COR-L47 (cell line): Measurements from ENCODE around the gene MTOR.
A peak's percentile ranks its signal among the peaks of the same experiment; 100 is the strongest.

ENCODE experiments used
- DNase-seq: peaks from one replicate; lab custom pipeline; 2025; lab: John Stamatoyannopoulos, UW

The MTOR gene

GRCh38 chr1:11062965-11063401 is 199.4 kb downstream of the MTOR start:
- DNase-seq, result no peak

- no peak for DNase-seq
Observed at GRCh38 chr1:11061652-11062365, 200.5 kb downstream of the MTOR start.

- DNase-seq, result peak; percentile 88
Observed at GRCh38 chr1:11059968-11060830, 202.2 kb downstream of the MTOR start, which contains the start of gene SRM. TSS of gene SRM (minus strand) at chr1:11060018. CDS start at chr1:11059943, 75 bp downstream.

- DNase-seq, result no peak
Observed at GRCh38 chr1:11059155-11059967, 203.0 kb downstream of the MTOR start.

- DNase-seq, result peak; percentile 54
Observed at GRCh38 chr1:11058595-11059154, 203.7 kb downstream of the MTOR start.

- DNase-seq, result no peak
Observed at GRCh38 chr1:11058026-11058425, 204.3 kb downstream of the MTOR start.

GRCh38 chr1:11057477-11057876 is 204.9 kb downstream of the MTOR start:
- no peak for DNase-seq
